Neural progenitor cell (in vitro differentiated cells): ENCODE data around the gene OMP. TPM values are rescaled to one million over a fixed set of nuclear protein-coding genes. Genes with fewer than 3 reads are reported as not detected.

Experiments used
- DNase-seq: peaks from one replicate; pipeline ENCODE4 v3.0.0-alpha.2; 2016; ENCODE audit warnings: low spot score
- H2AFZ ChIP-seq: fragments of 200-600 bp; sonication (generic); replicated peaks from 2 replicates; pipeline ENCODE4 v1.6.1; 2016; ENCODE audit warnings: antibody characterized with exemption
- H3F3A ChIP-seq: fragments of 200-600 bp; sonication (generic); 2 replicates; pipeline ENCODE4 v1.6.1; 2016; ENCODE audit warnings: antibody characterized with exemption, low read depth
- H3K27ac ChIP-seq: fragments of 200-600 bp; sonication (generic); 2 replicates; pipeline ENCODE4 v1.5.1; 2016; ENCODE audit warnings: mild to moderate bottlenecking
- H3K27me3 ChIP-seq: fragments of 200-600 bp; sonication (generic); 2 replicates; pipeline ENCODE4 v1.6.1; 2016; ENCODE audit warnings: mild to moderate bottlenecking, moderate library complexity
- H3K36me3 ChIP-seq: fragments of 200-600 bp; sonication (generic); 2 replicates; pipeline ENCODE4 v1.5.1; 2016
- H3K4me1 ChIP-seq: fragments of 200-600 bp; sonication (generic); 2 replicates; pipeline ENCODE4 v1.6.1; 2016; ENCODE audit warnings: mixed run types
- H3K4me2 ChIP-seq: fragments of 200-600 bp; sonication (generic); 2 replicates; pipeline ENCODE4 v1.6.1; 2016
- H3K4me3 ChIP-seq: fragments of 200-600 bp; sonication (generic); 2 replicates; pipeline ENCODE4 v1.5.1; 2016
- H3K79me2 ChIP-seq: fragments of 200-600 bp; sonication (generic); 2 replicates; pipeline ENCODE4 v1.6.1; 2016; ENCODE audit warnings: low read depth
- H3K9ac ChIP-seq: fragments of 200-600 bp; sonication (generic); 2 replicates; pipeline ENCODE4 v1.6.1; 2016
- H3K9me3 ChIP-seq: fragments of 200-600 bp; sonication (generic); 2 replicates; pipeline ENCODE4 v1.5.1; 2016; ENCODE audit warnings: low read depth
- H4K20me1 ChIP-seq: fragments of 200-600 bp; sonication (generic); 2 replicates; pipeline ENCODE4 v1.6.1; 2016; ENCODE audit warnings: low read depth
- H3K27ac Mint-ChIP-seq: 3 replicates; pipeline ENCODE4 v1.8.0; 2021; ENCODE audit warnings: mixed read lengths
- H3K27me3 Mint-ChIP-seq: 2 replicates; pipeline ENCODE4 v1.8.0; 2022; ENCODE audit warnings: low read depth, mild to moderate bottlenecking, inconsistent platforms, moderate library complexity, mixed read lengths; ENCODE audit not compliant: insufficient read depth
- H3K36me3 Mint-ChIP-seq: 3 replicates; pipeline ENCODE4 v1.8.0; 2021; ENCODE audit warnings: mixed read lengths
- H3K4me1 Mint-ChIP-seq: 3 replicates; pipeline ENCODE4 v1.8.0; 2021; ENCODE audit warnings: mixed read lengths
- H3K4me3 Mint-ChIP-seq: 3 replicates; pipeline ENCODE4 v1.8.0; 2021; ENCODE audit warnings: mild to moderate bottlenecking, moderate library complexity, mixed read lengths
- H3K9me3 Mint-ChIP-seq: 3 replicates; pipeline ENCODE4 v1.8.0; 2020; ENCODE audit warnings: mixed read lengths
- CTCF ChIP-seq: fragments of 200-600 bp; sonication (generic); IDR thresholded peaks from 2 replicates; pipeline ENCODE4 v1.5.1; 2017; ENCODE audit warnings: antibody characterized with exemption, mild to moderate bottlenecking
- EZH2 ChIP-seq: fragments of 200-600 bp; sonication (generic); IDR thresholded peaks from 2 replicates; pipeline ENCODE4 v1.6.1; 2017; ENCODE audit warnings: antibody characterized with exemption, mild to moderate bottlenecking, moderate library complexity
- EZH2phosphoT487 ChIP-seq: fragments of 200-600 bp; sonication (generic); IDR thresholded peaks from 2 replicates; pipeline ENCODE4 v1.6.1; 2017; ENCODE audit warnings: antibody characterized with exemption
- total RNA-seq: library from RNA; depleted of rRNA; stranded (reverse); fragments of >200 nt; gene quantifications from 2 replicates; pipeline ENCODE4 v1.2.3, GENCODE V29; 2015; ENCODE audit warnings: low replicate concordance

OMP gene
- total RNA-seq, 1 donor from 2014 or later: not detected

GRCh38 chr11:77131560-77131959, 28.9 kb downstream of the OMP start:
- DNase-seq: no peak
- TF ChIP-seq EZH2 (no peak), CTCF (no peak), EZH2phosphoT487 (no peak)
- Histone ChIP-seq H3K9me3 (no peaks in the 10 kb centered on the region), H2AFZ (no peak overlapping the region), H3K4me2 (no peak overlapping the region), H3K4me3 (no peak overlapping the region), H3K36me3 (no peaks in the 10 kb centered on the region), H3F3A (peaks cover 5% of the 10 kb centered on the region), H3K79me2 (no peaks in the 10 kb centered on the region), H3K27me3 (no peaks in the 10 kb centered on the region), H4K20me1 (no peaks in the 10 kb centered on the region), H3K27ac (no peak overlapping the region), H3K9ac (no peak overlapping the region), H3K4me1 (peaks cover 9% of the 10 kb centered on the region)
- peaks cover 26% of the 10 kb centered on the region for H3K4me1 Mint-ChIP-seq
- H3K9me3 Mint-ChIP-seq: no peaks in the 10 kb centered on the region
- H3K27ac Mint-ChIP-seq: no peak overlapping the region
- no peaks in the 10 kb centered on the region for H3K36me3 Mint-ChIP-seq
- H3K4me3 Mint-ChIP-seq: no peak overlapping the region
- peaks cover 3% of the 10 kb centered on the region for H3K27me3 Mint-ChIP-seq

- Mint-ChIP-seq H3K36me3 (no peaks in the 10 kb centered on the region), H3K27me3 (peaks cover 4% of the 10 kb centered on the region), H3K27ac (no peak overlapping the region), H3K4me3 (no peak overlapping the region), H3K4me1 (peaks cover 14% of the 10 kb centered on the region), H3K9me3 (no peaks in the 10 kb centered on the region)
- no peak for DNase-seq
- Histone ChIP-seq H3K27ac (no peak overlapping the region), H3K4me1 (peaks cover 3% of the 10 kb centered on the region), H3K4me3 (no peak overlapping the region), H2AFZ (no peak overlapping the region), H3K27me3 (no peaks in the 10 kb centered on the region), H3K4me2 (no peak overlapping the region), H3K36me3 (no peaks in the 10 kb centered on the region), H3F3A (no peaks in the 10 kb centered on the region), H3K9ac (no peak overlapping the region), H3K79me2 (no peaks in the 10 kb centered on the region), H4K20me1 (no peaks in the 10 kb centered on the region), H3K9me3 (no peaks in the 10 kb centered on the region)
- TF ChIP-seq CTCF (no peak), EZH2phosphoT487 (no peak), EZH2 (no peak)
These were observed 32.4 kb downstream of the OMP start for GRCh38 chr11:77135069-77135468.

GRCh38 chr11:77136074-77136473, 33.4 kb downstream of the OMP start:
- Histone ChIP-seq H2AFZ (no peak overlapping the region), H3K4me2 (no peak overlapping the region), H3K27me3 (no peaks in the 10 kb centered on the region), H3K79me2 (no peaks in the 10 kb centered on the region), H4K20me1 (no peaks in the 10 kb centered on the region), H3K9me3 (no peaks in the 10 kb centered on the region), H3K4me3 (no peak overlapping the region), H3F3A (no peaks in the 10 kb centered on the region), H3K9ac (no peak overlapping the region), H3K4me1 (peaks cover 9% of the 10 kb centered on the region), H3K27ac (no peak overlapping the region), H3K36me3 (no peaks in the 10 kb centered on the region)
- Mint-ChIP-seq H3K27me3 (peaks cover 4% of the 10 kb centered on the region), H3K4me3 (no peak overlapping the region), H3K36me3 (no peaks in the 10 kb centered on the region), H3K9me3 (no peaks in the 10 kb centered on the region), H3K27ac (no peak overlapping the region), H3K4me1 (peaks cover 18% of the 10 kb centered on the region)
- no peak for DNase-seq
- TF ChIP-seq CTCF: no peak
- no peak for TF ChIP-seq EZH2
- no peak for TF ChIP-seq EZH2phosphoT487
